Thyroid gland (tissue), 4 donors: ENCODE results near the gene HIPK2. TPM values are rescaled to one million over a fixed set of nuclear protein-coding genes. Genes with fewer than 3 reads are reported as not detected.

Source experiments
- DNase-seq, 2 donors: peaks; one replicate each; pipeline ENCODE4 v3.0.0-alpha.2; 2019
- H3K27ac ChIP-seq, 3 donors: fragments of 200-600 bp; sonication (generic); 1 replicate in 2 of 3; 2 replicates in 1 of 3; pipeline ENCODE4 v1.5.1; 2016 to 2019; ENCODE audit warnings: mild to moderate bottlenecking in 1 of 3, moderate library complexity in 1 of 3
- H3K27me3 ChIP-seq: fragments of 200-600 bp; sonication (generic); one replicate; pipeline ENCODE4 v1.5.1; 2019
- H3K36me3 ChIP-seq, 2 donors: fragments of 200-600 bp; sonication (generic); one replicate each; pipeline ENCODE4 v1.5.1; 2016 to 2019
- H3K4me1 ChIP-seq, 2 donors: fragments of 200-600 bp; sonication (generic); one replicate each; pipeline ENCODE4 v1.5.1; 2017 to 2019
- H3K4me3 ChIP-seq, 3 donors: fragments of 200-600 bp; sonication (generic); replicated peaks in 1 of 3; 1 replicate in 2 of 3; 2 replicates in 1 of 3; pipeline ENCODE4 v1.5.1; 2016; ENCODE audit warnings: mild to moderate bottlenecking in 1 of 3
- H3K9me3 ChIP-seq: fragments of 200-600 bp; sonication (generic); one replicate; pipeline ENCODE4 v1.5.1; 2017
- POLR2A ChIP-seq, 2 donors: fragments of 450-650 bp; IDR thresholded peaks; one replicate each; pipeline ENCODE4 v1.6.1; 2017; ENCODE audit warnings: antibody characterized with exemption in 2 of 2, mild to moderate bottlenecking in 2 of 2, moderate library complexity in 1 of 2
- WGBS, 2 donors: methylation state at CpG; one replicate each; pipeline ENCODE4 v1.1.5; 2017; 5-methylcytosine and 5-hydroxymethylcytosine counted together
- intact Hi-C: fragments of 100-400 bp; cut with DNase I; formaldehyde crosslinking; loops from one replicate; pipeline ENCODE4 v1.15.1; 2023
- total RNA-seq, 4 donors: library from RNA; depleted of rRNA; stranded (reverse); fragments of >200 nt; gene quantifications; one replicate each; pipeline ENCODE4 v1.2.3, GENCODE V29; 2016
- TF ChIP-seq, protein P1 (sequence below), 6 experiments: fragments of 200-600 bp in 3 of 6; fragments of 450-650 bp in 3 of 6; sonication (generic) in 3 of 6; IDR thresholded peaks; one replicate each; pipeline ENCODE4 v1.5.1; 2016 to 2019; ENCODE audit warnings: antibody characterized with exemption in 6 of 6, mild to moderate bottlenecking in 2 of 6, inconsistent platforms in 1 of 6, moderate library complexity in 1 of 6

HIPK2 gene
- total RNA-seq, 4 donors from 2014 or later, result 31.3 to 58.5 (median 41.0) TPM

DNA sequence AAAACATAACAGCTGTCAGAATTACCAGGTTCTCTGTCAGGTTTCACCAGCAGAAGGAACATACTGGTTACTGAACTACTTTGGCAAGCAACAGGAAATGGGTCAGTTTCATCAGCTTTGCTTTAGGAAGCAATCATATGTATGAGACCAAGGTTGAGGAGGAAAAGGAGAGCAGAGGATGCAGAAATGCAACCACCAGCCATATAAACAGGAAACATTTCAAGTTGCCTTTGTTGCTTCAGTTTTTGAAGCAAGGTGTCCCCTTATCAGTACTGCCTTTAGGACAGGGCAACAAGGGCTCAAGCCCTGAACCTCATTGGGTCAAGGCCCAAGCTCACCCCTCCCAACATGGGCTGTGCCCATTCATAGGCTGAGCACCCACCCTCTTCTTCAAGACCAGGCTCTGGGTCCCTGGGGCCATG is 10.2 kb downstream of the HIPK2 start:
- H3K27ac ChIP-seq, result no peak overlapping the region
- H3K9me3 ChIP-seq, result no peaks in the 10 kb centered on the region
- peaks cover 0 to 27% of the 10 kb centered on the region in 2 donors for H3K4me1 ChIP-seq

DNA sequence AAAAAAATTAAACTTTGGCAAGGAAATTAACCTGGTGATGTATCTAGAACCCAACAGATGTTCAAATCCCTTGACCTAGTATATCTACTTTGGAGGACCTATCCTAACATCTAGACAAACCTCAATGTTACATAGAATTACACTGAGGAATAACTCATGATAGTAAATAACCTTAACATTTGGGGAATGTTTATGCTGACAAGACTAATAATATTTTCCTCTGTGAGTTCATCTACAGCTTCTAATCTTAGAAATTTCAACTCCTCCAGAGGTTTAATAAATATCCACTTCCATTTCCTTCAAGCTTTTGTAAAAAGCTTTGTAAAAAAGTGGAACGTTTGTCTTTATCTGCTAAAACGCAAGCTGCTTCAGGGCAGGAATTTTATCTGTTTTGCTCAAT is 12.7 kb downstream of the HIPK2 start:
- no peak for DNase-seq
- Histone ChIP-seq H3K27ac (no peak overlapping the region), H3K4me1 (peaks cover 0 to 27% of the 10 kb centered on the region in 2 donors), H3K36me3 (no peaks in the 10 kb centered on the region), H3K9me3 (no peaks in the 10 kb centered on the region), H3K27me3 (no peaks in the 10 kb centered on the region), H3K4me3 (no peak overlapping the region)
- intact Hi-C loops, result no loop called here
- WGBS, 2 donors, result 75 to 76% methylated on average over 2 of the region's 2 CpGs
- TF ChIP-seq, protein P1, sequence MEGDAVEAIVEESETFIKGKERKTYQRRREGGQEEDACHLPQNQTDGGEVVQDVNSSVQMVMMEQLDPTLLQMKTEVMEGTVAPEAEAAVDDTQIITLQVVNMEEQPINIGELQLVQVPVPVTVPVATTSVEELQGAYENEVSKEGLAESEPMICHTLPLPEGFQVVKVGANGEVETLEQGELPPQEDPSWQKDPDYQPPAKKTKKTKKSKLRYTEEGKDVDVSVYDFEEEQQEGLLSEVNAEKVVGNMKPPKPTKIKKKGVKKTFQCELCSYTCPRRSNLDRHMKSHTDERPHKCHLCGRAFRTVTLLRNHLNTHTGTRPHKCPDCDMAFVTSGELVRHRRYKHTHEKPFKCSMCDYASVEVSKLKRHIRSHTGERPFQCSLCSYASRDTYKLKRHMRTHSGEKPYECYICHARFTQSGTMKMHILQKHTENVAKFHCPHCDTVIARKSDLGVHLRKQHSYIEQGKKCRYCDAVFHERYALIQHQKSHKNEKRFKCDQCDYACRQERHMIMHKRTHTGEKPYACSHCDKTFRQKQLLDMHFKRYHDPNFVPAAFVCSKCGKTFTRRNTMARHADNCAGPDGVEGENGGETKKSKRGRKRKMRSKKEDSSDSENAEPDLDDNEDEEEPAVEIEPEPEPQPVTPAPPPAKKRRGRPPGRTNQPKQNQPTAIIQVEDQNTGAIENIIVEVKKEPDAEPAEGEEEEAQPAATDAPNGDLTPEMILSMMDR (IDR thresholded peaks at IDR 0.05), result no peak
- TF ChIP-seq POLR2A (IDR thresholded peaks at IDR 0.05), result no peak

More for the DNA sequence above, 10.2 kb downstream of the HIPK2 start:
- intact Hi-C loops, result no loop called here
- DNase-seq, result no peak
- no peaks in the 10 kb centered on the region for H3K27me3 ChIP-seq
- no peak overlapping the region for H3K4me3 ChIP-seq
- no peak for TF ChIP-seq POLR2A (IDR thresholded peaks at IDR 0.05)
- TF ChIP-seq, protein P1 (IDR thresholded peaks at IDR 0.05), result no peak
- H3K36me3 ChIP-seq, result no peaks in the 10 kb centered on the region

DNA sequence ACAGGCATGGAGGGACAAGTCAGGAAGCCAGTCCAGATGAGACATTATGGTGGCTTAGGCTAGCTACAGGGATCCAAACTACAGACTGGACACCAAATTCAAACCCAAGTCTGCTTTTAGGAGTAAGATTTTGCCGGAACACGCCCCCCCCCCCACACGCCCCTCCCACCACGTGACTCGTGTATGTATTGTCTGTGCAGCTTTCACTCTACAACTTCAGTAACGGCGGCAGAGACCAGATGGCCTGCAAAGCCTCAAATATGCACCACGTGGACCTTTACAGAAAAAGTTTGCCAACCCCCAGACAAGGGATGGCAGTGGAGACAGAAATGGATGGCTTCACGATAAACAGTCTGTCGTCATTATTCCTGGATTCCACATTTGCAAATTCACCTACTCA is 14.5 kb downstream of the HIPK2 start:
- Histone ChIP-seq H3K9me3 (no peaks in the 10 kb centered on the region), H3K4me3 (no peak overlapping the region), H3K27ac (no peak overlapping the region), H3K36me3 (no peaks in the 10 kb centered on the region), H3K4me1 (peaks cover 0 to 27% of the 10 kb centered on the region in 2 donors), H3K27me3 (no peaks in the 10 kb centered on the region)
- 79% methylated on average over 10 of the region's 10 CpGs for WGBS, 2 donors
- intact Hi-C loops, result no loop called here
- no peak for DNase-seq
- no peak for TF ChIP-seq POLR2A (IDR thresholded peaks at IDR 0.05)

DNA sequence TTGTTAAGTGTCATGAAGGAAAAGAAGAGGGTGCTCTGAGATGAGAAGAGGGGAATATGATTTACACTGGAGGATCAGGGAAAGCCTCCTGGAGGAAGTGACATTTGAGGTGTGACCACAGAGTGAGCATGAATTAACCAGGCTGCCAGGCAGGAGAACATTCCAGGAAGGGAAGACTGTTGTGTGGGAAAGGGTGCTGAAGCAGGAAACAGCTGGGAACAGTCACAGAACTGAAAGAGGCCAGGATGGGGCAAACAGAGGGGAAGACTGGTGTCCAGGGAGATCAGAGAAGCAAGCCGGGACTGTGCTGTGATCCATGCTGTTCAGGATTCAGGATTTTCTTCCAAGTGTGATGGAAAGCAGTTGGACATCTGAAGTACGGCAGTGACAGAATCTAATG is 14.9 kb downstream of the HIPK2 start:
- Histone ChIP-seq H3K4me1 (peaks cover 0 to 24% of the 10 kb centered on the region in 2 donors), H3K27me3 (no peaks in the 10 kb centered on the region), H3K9me3 (no peaks in the 10 kb centered on the region), H3K27ac (no peak overlapping the region), H3K36me3 (no peaks in the 10 kb centered on the region), H3K4me3 (no peak overlapping the region)
- TF ChIP-seq, protein P1 (IDR thresholded peaks at IDR 0.05), result no peak
- no peak for TF ChIP-seq POLR2A (IDR thresholded peaks at IDR 0.05)
- 77 to 82% methylated on average over 2 of the region's 2 CpGs for WGBS, 2 donors
- intact Hi-C loops, result no loop called here
- DNase-seq, result no peak

DNA sequence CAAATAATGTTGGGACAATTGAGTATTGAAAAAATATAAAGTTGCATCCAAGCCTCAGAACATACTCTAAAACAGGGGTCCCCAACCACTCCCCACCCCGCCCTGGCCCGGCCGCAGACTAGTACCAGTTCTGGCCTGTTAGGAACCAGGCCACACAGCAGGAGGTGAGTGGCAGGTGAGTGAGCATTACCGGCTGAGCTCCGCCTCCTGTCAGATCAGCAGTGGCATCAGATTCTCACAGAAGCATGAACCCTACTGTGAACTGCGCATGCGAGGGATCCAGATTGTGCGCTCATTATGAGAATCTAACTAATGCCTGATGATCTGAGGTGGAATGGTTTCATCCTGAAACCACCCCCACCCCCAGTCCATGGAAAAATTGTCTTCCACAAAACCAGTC is 19.4 kb downstream of the HIPK2 start:
- Histone ChIP-seq H3K27ac (no peak overlapping the region), H3K36me3 (no peaks in the 10 kb centered on the region), H3K4me1 (peaks cover 4 to 14% of the 10 kb centered on the region in 2 donors), H3K4me3 (no peak overlapping the region), H3K27me3 (no peaks in the 10 kb centered on the region), H3K9me3 (no peaks in the 10 kb centered on the region)
- WGBS, 2 donors, result 89 to 92% methylated on average over 8 of the region's 8 CpGs
- no peak for DNase-seq
- TF ChIP-seq, protein P1 (IDR thresholded peaks at IDR 0.05), result no peak
- no peak for TF ChIP-seq POLR2A (IDR thresholded peaks at IDR 0.05)
- intact Hi-C loops, result no loop called here

DNA sequence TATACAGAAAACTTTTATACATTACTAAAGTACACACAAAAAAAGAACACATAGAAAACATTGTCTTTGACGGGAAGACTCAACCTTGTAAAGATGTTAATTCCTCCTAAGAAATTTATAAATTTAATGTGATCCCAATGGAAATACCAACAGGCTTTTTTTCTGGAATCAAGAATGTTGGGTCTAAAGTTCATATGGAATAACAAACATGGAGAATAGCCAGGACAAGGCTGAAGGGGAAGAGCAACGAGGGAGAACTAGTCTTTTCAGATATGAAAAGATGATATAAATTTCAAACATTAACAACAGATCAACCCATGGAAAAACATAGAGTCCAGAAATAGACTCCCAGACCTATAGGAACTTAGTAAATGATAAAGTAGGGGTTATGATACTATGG is 19.8 kb downstream of the HIPK2 start:
- no peak for TF ChIP-seq POLR2A (IDR thresholded peaks at IDR 0.05)
- TF ChIP-seq, protein P1 (IDR thresholded peaks at IDR 0.05), result no peak
- WGBS, 2 donors, result 85 to 87% methylated on average over 2 of the region's 2 CpGs
- Histone ChIP-seq H3K4me1 (peaks cover 4 to 11% of the 10 kb centered on the region in 2 donors), H3K36me3 (no peaks in the 10 kb centered on the region), H3K4me3 (no peak overlapping the region), H3K27me3 (no peaks in the 10 kb centered on the region), H3K9me3 (no peaks in the 10 kb centered on the region), H3K27ac (no peak overlapping the region)
- DNase-seq, result no peak
- intact Hi-C loops, result no loop called here
